CD14-positive monocyte (primary cell): ENCODE measurements around the gene CLDN20. TPM values are rescaled to one million over a fixed set of nuclear protein-coding genes. Genes with fewer than 3 reads are reported as not detected.
A peak's percentile ranks its signal among the peaks of the same experiment; 100 is the strongest.

Source experiments
- DNase-seq, 3 donors: peaks; one replicate each; pipeline ENCODE4 v3.0.0-alpha.2; 2011 to 2022
- H2AFZ ChIP-seq: 2 replicates; pipeline ENCODE4 v1.6.0; 2012; ENCODE audit warnings: mild to moderate bottlenecking, low read depth, low read length, inconsistent platforms; ENCODE audit not compliant: insufficient read depth, poor library complexity, severe bottlenecking
- H3K27ac ChIP-seq, 2 donors: 1 replicate in 1 of 2; 2 replicates in 1 of 2; pipeline ENCODE4 v1.5.1; 2012 to 2013; ENCODE audit warnings: low read length in 2 of 2, control low read depth in 1 of 2, inconsistent platforms in 1 of 2, low read depth in 1 of 2, mild to moderate bottlenecking in 1 of 2
- H3K27me3 ChIP-seq, 2 donors: one replicate each; pipeline versions ENCODE4 v1.6.0 to v1.6.1; 2011 to 2013; ENCODE audit warnings: low read length in 2 of 2; ENCODE audit not compliant: control insufficient read depth in 2 of 2, insufficient read depth in 2 of 2
- H3K36me3 ChIP-seq, 2 donors: replicated peaks in 1 of 2; 1 replicate in 1 of 2; 2 replicates in 1 of 2; pipeline versions ENCODE4 v1.5.1 to v1.6.1; 2012 to 2013; ENCODE audit warnings: low read length in 2 of 2, control low read depth in 1 of 2, inconsistent platforms in 1 of 2, mild to moderate bottlenecking in 1 of 2; ENCODE audit not compliant: insufficient read depth in 2 of 2, control insufficient read depth in 1 of 2
- H3K4me1 ChIP-seq, 2 donors: 1 replicate in 1 of 2; 2 replicates in 1 of 2; pipeline versions ENCODE4 v1.5.1 to v1.6.1; 2012 to 2013; ENCODE audit warnings: low read length in 2 of 2, control low read depth in 1 of 2, inconsistent platforms in 1 of 2, mild to moderate bottlenecking in 1 of 2, moderate library complexity in 1 of 2; ENCODE audit not compliant: insufficient read depth in 2 of 2, control insufficient read depth in 1 of 2
- H3K4me2 ChIP-seq: replicated peaks from 2 replicates; pipeline ENCODE3; 2012; ENCODE audit warnings: low read length, moderate library complexity, mild to moderate bottlenecking; ENCODE audit not compliant: poor library complexity, severe bottlenecking; ENCODE audit errors: extremely low read depth
- H3K4me3 ChIP-seq, 3 experiments: fragments of 200-600 bp in 1 of 3; sonication (generic) in 1 of 3; replicated peaks in 1 of 3; 1 replicate in 2 of 3; 2 replicates in 1 of 3; pipeline ENCODE4 v1.5.1; 2011 to 2013; ENCODE audit warnings: low read length in 3 of 3, mild to moderate bottlenecking in 3 of 3, control low read depth in 2 of 3, low read depth in 2 of 3, inconsistent platforms in 1 of 3, moderate library complexity in 1 of 3
- H3K79me2 ChIP-seq: 2 replicates; pipeline ENCODE4 v1.6.0; 2012; ENCODE audit warnings: mild to moderate bottlenecking, control low read depth, inconsistent platforms, low read length, moderate library complexity; ENCODE audit not compliant: insufficient read depth
- H3K9ac ChIP-seq: 2 replicates; pipeline ENCODE4 v1.6.0; 2017; ENCODE audit warnings: low read length, mild to moderate bottlenecking; ENCODE audit not compliant: insufficient read depth, poor library complexity, severe bottlenecking
- H3K9me3 ChIP-seq, 2 donors: replicated peaks in 1 of 2; 1 replicate in 1 of 2; 2 replicates in 1 of 2; pipeline versions ENCODE4 v1.5.1 to v1.6.1; 2012 to 2013; ENCODE audit warnings: low read length in 2 of 2, control low read depth in 1 of 2; ENCODE audit not compliant: control insufficient read depth in 1 of 2, insufficient read depth in 1 of 2
- H4K20me1 ChIP-seq: 2 replicates; pipeline ENCODE4 v1.6.0; 2012; ENCODE audit warnings: mild to moderate bottlenecking, low read length, control low read depth, moderate library complexity; ENCODE audit not compliant: insufficient read depth
- H3K27ac Mint-ChIP-seq, 7 donors: one replicate each; pipeline ENCODE4 v1.8.0; 2020; ENCODE audit warnings: mild to moderate bottlenecking in 7 of 7, mixed read lengths in 7 of 7, moderate library complexity in 6 of 7, inconsistent platforms in 2 of 7
- H3K27me3 Mint-ChIP-seq, 3 donors: one replicate each; pipeline ENCODE4 v1.8.0; 2021 to 2022; ENCODE audit warnings: low read depth in 3 of 3, mild to moderate bottlenecking in 3 of 3, mixed read lengths in 3 of 3, moderate library complexity in 3 of 3, inconsistent platforms in 1 of 3
- H3K36me3 Mint-ChIP-seq, 2 donors: one replicate each; pipeline ENCODE4 v1.8.0; 2020; ENCODE audit warnings: mixed read lengths in 2 of 2, inconsistent platforms in 1 of 2, mild to moderate bottlenecking in 1 of 2
- H3K4me1 Mint-ChIP-seq: one replicate; pipeline ENCODE4 v1.8.0; 2020; ENCODE audit warnings: mild to moderate bottlenecking, mixed read lengths
- H3K4me3 Mint-ChIP-seq, 2 donors: one replicate each; pipeline ENCODE4 v1.8.0; 2020; ENCODE audit warnings: mild to moderate bottlenecking in 2 of 2, mixed read lengths in 2 of 2, moderate library complexity in 1 of 2
- H3K9me3 Mint-ChIP-seq, 7 donors: one replicate each; pipeline ENCODE4 v1.8.0; 2020 to 2022; ENCODE audit warnings: mixed read lengths in 7 of 7, mild to moderate bottlenecking in 6 of 7, moderate library complexity in 6 of 7, inconsistent platforms in 2 of 7
- CTCF ChIP-seq: fragments of 200-600 bp; IDR thresholded peaks from one replicate; pipeline ENCODE4 v1.8.0; 2022; ENCODE audit warnings: antibody characterized with exemption, mild to moderate bottlenecking
- WGBS: methylation state at CpG from one replicate; pipeline ENCODE4 v1.1.5; 2013; ENCODE audit warnings: missing lambda C conversion rate; ENCODE audit not compliant: insufficient coverage; 5-methylcytosine and 5-hydroxymethylcytosine counted together
- intact Hi-C, 2 donors: fragments of 100-400 bp; cut with micrococcal nuclease; formaldehyde crosslinking; loops; one replicate each; pipeline versions ENCODE4 v1.15.0 to v1.15.1; 2023
- polyA plus RNA-seq, 3 donors: library from polyadenylated mRNA; depleted of rRNA in 1 of 3; unstranded in 2 of 3; stranded (reverse) in 1 of 3; fragments of 300-500 nt in 2 of 3; fragments of >200 nt in 1 of 3; fragmentation: Illumina TruSeq in 2 of 3; gene quantifications; 1 replicate in 2 of 3; 2 replicates in 1 of 3; pipeline ENCODE4 v1.2.3, GENCODE V29; 2012 to 2021

Gene CLDN20
- polyA plus RNA-seq, 3 donors = not detected

GRCh38 chr6:155248008-155249001 is 15.5 kb upstream of the CLDN20 start:
- 91% methylated on average over 21 of the region's 30 CpGs for WGBS
- H3K4me1 Mint-ChIP-seq = no peaks in the 10 kb centered on the region
- Histone ChIP-seq H3K9me3 (no peaks in the 10 kb centered on the region), H2AFZ (no peak overlapping the region), H3K79me2 (no peaks in the 10 kb centered on the region), H3K4me2 (no peak overlapping the region), H3K4me1 (no peaks in the 10 kb centered on the region), H3K36me3 (peaks cover 6 to 17% of the 10 kb centered on the region in 2 donors), H4K20me1 (no peaks in the 10 kb centered on the region), H3K27me3 (no peaks in the 10 kb centered on the region), H3K4me3 (no peak overlapping the region), H3K27ac (no peak overlapping the region), H3K9ac (no peak overlapping the region)
- no peak overlapping the region for H3K4me3 Mint-ChIP-seq
- intact Hi-C loops = loop anchor here (5.0 kb wide), 1 partner anchor 71 kb away; no protein-coding TSS in a partner anchor
- peak; percentile 71 for TF ChIP-seq CTCF
- peaks cover 0 to 2% (median 1%) of the 10 kb centered on the region in 3 donors for H3K27me3 Mint-ChIP-seq
- peak; percentile 19 to 41 (median 38) for DNase-seq
- H3K9me3 Mint-ChIP-seq = no peaks in the 10 kb centered on the region
- no peak overlapping the region for H3K27ac Mint-ChIP-seq
- peaks cover 16 to 22% of the 10 kb centered on the region in 2 donors for H3K36me3 Mint-ChIP-seq

- 93% methylated on average over 7 of the region's 10 CpGs for WGBS
- Histone ChIP-seq H3K9ac (no peak overlapping the region), H3K4me3 (no peak overlapping the region), H3K79me2 (no peaks in the 10 kb centered on the region), H3K9me3 (no peaks in the 10 kb centered on the region), H3K4me2 (no peak overlapping the region), H4K20me1 (no peaks in the 10 kb centered on the region), H2AFZ (no peak overlapping the region), H3K27me3 (no peaks in the 10 kb centered on the region), H3K4me1 (no peaks in the 10 kb centered on the region), H3K27ac (no peak overlapping the region), H3K36me3 (peaks cover 21 to 43% of the 10 kb centered on the region in 2 donors)
- DNase-seq = no peak
- Mint-ChIP-seq H3K27ac (peak overlapping the region in 1 of 7 donors; percentile 51), H3K27me3 (peaks cover 0 to 1% (median 0%) of the 10 kb centered on the region in 3 donors), H3K4me3 (no peak overlapping the region), H3K36me3 (peaks cover 36 to 37% of the 10 kb centered on the region in 2 donors), H3K9me3 (no peaks in the 10 kb centered on the region), H3K4me1 (no peaks in the 10 kb centered on the region)
- intact Hi-C loops = no loop called here
- no peak for TF ChIP-seq CTCF
These were observed 13.0 kb upstream of the CLDN20 start for GRCh38 chr6:155250701-155251381.
